Lower leg skin (tissue), 3 donors: ENCODE results near the gene CAMLG.

ENCODE experiments used
- CTCF ChIP-seq, 3 donors: fragments of 450-650 bp; IDR thresholded peaks; one replicate each; pipeline ENCODE4 v1.5.1; 2016; ENCODE audit warnings: antibody characterized with exemption in 3 of 3, mild to moderate bottlenecking in 3 of 3, moderate library complexity in 2 of 3
- POLR2A ChIP-seq, 2 donors: fragments of 450-650 bp; IDR thresholded peaks; one replicate each; pipeline ENCODE4 v1.6.1; 2016 to 2017; ENCODE audit warnings: antibody characterized with exemption in 2 of 2, mild to moderate bottlenecking in 1 of 2, moderate library complexity in 1 of 2

DNA sequence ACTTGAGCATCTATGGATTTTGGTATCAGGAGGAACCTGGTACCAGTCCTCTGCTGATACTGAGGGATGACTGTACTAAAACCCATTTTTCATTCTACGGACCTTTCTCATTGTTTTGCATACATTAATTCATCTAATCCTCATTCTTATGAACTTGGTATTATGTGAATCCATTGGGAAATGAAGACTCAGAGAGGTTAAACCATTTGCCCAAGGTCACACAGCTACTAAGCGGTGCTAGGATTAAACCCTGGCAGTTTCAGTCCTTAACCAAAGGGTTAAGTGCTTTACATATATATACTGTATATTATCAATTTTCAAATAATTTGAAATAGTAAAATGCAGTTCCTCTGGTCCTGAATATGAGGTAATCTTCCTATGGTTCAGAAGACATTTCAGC, 3.8 kb downstream of the CAMLG start:
- TF ChIP-seq CTCF (IDR thresholded peaks at IDR 0.05) (no peak), POLR2A (IDR thresholded peaks at IDR 0.05) (no peak)
